ENCODE data around the gene ANK3.

DNA sequence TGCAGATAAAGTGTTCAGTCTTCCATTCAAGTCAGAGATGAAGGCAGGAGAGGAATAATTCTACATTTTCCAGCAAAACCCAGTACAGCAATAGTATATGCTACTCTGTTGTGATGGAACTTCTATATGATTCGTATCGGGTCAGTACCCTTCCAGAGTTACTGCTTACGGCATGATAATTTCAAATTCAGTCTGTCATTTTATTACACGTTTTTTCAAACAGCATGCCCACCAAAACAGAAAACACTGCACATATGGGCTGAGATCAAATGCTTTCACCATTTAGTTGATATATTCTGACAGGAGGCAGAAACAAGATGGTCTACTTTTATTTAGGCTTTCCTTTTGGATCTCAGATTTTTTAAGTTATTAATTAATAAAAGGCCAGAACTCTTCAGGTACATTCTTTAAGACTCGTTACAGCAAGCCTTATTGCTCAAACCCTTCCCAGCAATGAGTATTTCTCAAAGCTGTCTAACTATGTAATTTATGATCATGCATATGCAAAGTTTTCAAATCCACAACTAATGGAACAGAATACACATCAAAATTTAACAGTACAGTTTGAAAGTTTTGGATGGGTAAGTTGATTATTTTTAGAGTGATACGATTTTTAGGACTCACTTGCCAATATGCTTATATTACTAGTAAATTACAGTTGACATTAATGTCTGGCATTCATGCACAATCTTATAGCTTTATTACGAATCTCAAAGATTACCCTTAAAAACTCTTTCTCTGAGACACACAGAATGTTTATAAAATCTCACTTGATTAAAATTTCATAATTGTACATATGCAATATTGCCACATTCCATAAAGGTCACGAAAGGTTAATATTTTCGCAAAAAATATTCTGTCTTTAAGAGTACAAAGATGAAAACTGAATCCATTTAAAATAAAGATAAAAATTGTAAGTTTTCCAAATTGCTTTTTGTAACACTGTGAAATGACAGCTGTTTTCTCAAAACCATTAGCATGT lies 91.0 kb downstream of the ANK3 start:
- no peak for TF ChIP-seq POLR2A (IDR thresholded peaks at IDR 0.05)
- TF ChIP-seq, protein P1, sequence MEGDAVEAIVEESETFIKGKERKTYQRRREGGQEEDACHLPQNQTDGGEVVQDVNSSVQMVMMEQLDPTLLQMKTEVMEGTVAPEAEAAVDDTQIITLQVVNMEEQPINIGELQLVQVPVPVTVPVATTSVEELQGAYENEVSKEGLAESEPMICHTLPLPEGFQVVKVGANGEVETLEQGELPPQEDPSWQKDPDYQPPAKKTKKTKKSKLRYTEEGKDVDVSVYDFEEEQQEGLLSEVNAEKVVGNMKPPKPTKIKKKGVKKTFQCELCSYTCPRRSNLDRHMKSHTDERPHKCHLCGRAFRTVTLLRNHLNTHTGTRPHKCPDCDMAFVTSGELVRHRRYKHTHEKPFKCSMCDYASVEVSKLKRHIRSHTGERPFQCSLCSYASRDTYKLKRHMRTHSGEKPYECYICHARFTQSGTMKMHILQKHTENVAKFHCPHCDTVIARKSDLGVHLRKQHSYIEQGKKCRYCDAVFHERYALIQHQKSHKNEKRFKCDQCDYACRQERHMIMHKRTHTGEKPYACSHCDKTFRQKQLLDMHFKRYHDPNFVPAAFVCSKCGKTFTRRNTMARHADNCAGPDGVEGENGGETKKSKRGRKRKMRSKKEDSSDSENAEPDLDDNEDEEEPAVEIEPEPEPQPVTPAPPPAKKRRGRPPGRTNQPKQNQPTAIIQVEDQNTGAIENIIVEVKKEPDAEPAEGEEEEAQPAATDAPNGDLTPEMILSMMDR (IDR thresholded peaks at IDR 0.05 in 4 of 5, conservative IDR thresholded peaks at IDR 0.05 in 1 of 5), result no peak
